Activated CD4-positive, CD25-positive, alpha-beta regulatory T cell treated with anti-CD3 and anti-CD28 coated beads, Interleukin-2, amount 50 U/mL, for 16 hours (primary cell): ENCODE results near the gene TEPSIN.
"Not testable (repeated sequence)": the region's sequence is repeated elsewhere in the genome, so short reads cannot be mapped to it uniquely, and the experiment has no call there.

Source experiments
- DNase-seq: peaks from one replicate; pipeline ENCODE4 v3.0.0-alpha.2; 2020; ENCODE audit warnings: low read depth, low spot score

TEPSIN gene

DNA sequence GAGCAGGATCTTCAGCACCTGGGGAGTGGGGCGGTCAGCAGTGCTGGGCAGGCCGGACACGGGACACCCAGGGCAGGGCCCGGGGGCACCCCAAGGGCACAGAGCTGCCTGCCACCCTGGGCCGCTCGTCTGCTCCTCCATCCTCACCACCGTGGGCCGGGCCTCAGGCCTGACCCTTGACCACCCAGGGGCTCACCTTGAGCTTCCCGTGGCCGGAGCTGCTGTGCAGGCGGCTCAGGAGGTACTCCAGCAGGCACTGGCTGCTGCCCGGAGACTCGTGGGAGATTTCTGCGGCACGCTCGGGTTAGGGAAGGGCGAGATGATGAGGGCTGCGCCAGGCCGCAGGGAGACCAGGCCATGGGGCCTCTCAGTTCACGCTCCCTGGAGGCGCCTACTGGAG lies 2.1 kb downstream of the TEPSIN start:
- no peak for DNase-seq

DNA sequence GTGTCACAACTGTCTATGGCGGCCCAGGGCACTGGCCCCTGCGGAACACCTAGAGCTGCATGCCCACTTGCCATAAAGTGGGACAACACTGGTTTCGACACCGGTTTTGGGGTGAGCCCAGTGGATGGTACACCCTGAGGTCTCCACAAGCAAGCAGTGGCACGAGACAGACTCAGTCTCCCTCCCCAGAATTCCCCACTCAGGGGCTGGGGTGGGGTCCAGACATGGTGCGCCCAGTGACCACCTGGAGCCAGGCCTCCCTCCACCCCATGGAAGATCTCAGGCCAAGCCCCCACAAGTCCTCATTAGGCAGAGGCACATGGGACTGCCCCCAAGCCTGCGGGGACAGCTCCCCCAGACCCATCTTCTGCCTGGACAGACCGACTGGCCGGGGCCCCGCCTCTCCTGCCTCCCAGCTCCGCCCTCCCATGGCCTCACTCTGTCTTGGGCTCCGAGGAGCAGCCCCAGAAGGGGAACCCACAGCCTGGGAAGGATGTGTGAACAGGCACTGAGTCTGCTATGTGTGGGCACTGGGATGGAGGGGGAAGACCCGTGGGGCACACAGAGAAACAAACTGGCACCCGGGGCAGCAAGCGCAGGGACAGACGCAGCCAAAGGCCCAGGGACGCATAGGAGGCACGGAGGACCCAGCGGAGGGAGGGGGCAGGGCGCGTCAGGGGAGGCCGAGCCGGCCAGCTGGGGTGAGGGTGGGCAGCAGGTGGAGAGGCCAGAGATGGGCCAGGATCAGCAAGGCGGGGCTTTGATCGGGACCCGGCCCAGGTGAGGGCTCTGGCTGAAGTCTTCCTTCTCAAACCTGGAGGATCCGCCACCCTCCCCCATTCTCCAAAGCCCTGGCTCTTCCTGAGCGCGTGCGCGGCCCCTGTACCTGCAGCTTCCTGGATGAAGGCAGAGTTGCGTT lies 2.8 kb downstream of the TEPSIN start:
- DNase-seq, result no peak

DNA sequence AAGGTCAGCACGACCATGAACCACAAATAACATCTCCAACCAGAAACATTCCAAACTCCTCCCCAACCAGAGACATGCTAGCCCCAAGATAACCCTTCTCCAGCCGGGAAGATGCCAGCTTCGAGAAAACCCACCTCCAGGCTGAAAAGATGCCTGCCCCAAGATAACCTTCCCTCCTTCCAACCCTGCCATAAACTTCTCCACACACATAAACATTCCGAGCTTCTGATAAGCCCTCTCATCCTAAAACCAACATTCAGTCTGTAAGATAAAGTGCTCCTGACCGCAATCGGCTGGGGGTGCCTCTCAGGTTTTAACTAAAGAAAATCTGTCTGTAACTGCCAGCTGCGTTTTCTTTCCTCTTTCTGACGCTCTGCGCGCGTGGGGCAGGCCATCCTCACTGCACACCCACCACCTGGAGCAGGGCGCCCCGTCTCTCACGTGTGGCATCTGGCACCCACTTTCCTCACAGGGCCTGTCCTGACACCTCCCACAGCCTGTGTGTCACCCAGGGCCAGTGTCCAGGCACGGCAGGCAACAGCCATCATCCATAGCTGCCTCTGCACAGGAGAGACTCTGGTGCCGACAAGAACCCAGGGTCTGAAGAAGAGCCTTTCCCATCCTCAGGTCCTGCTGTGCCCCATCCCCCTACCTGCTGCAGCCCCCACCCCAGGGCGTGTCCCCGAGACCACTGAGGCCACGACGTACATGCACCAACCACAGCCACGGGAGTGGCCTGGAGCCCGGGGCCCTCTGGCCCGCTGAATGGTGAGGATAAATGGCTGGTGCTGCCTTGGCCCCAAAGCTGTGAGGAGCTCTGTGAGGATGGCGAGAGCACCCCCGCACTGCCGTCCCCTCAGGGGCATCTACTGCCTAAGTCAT lies 3.7 kb downstream of the TEPSIN start:
- no peak for DNase-seq

DNA sequence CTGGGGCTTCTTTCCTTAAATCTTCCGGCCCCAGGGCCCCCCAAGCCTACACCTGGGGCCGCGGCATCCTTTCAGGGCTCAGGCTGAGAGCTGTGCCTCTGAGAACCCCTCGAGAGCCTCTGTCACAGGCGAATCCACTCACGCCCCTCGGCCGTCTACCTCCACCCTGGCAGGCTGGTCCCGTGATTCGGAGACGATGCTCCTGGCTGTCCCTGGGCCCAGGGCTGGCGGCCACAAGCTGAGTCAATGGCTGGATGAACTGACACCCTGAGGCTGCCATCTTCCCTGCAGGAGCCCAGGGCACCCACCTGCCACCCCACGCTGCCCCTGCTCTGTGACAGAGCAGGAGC lies 4.4 kb downstream of the TEPSIN start:
- no peak for DNase-seq

DNA sequence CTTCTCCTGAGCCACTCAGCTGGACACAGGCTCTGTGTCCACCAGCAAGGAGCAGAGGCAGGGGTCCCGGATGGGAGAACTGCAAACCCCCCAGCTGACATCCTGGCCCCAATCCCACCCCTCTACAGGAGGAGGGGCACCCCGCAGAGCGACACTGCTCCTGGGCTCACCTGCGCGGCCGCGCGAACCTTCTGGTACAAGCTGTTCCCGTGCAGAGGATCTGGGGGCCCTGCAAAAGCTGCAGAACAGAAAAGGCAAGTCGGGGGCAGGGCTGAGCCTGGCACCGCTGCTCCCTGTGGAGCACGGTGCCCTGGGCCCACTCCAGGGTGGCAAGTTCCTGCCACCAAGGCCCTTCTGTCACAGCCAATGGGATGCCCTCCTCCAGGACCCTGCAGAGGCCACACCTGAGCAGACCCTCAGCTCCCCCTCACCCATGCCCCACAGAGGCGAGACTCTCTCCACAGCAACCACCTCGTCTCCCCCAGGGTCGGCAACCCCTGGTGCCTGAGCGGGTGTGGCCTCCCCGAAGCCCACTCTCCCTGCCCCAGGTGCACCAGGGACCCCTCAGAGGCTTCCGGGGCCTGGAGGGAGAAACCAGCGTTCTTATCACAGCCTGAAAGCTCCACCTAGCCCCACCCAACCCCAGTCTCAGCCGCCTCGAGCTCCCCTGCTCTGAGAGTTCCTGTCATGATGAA lies 4.9 kb downstream of the TEPSIN start:
- DNase-seq, result no peak

DNA sequence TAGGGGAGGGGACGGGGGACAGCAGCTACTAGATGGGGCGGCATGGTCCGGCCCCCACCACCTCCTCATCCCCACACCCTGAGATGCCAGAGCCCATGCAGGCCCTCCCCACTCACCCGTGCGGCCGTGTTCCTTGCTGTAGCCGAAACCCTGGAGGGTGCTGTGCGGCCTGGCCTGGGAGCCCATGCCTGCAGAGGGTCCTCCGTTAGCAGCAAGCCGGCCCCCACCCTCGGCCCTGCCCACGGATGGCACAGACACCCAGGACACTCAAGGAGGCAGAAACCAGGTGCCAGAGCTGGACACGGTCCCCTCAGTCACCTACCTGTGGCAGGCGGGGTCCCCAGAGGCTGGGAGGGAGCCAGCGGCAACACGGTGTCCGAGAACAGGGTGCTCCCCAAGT lies 5.5 kb downstream of the TEPSIN start:
- DNase-seq, result no peak

DNA sequence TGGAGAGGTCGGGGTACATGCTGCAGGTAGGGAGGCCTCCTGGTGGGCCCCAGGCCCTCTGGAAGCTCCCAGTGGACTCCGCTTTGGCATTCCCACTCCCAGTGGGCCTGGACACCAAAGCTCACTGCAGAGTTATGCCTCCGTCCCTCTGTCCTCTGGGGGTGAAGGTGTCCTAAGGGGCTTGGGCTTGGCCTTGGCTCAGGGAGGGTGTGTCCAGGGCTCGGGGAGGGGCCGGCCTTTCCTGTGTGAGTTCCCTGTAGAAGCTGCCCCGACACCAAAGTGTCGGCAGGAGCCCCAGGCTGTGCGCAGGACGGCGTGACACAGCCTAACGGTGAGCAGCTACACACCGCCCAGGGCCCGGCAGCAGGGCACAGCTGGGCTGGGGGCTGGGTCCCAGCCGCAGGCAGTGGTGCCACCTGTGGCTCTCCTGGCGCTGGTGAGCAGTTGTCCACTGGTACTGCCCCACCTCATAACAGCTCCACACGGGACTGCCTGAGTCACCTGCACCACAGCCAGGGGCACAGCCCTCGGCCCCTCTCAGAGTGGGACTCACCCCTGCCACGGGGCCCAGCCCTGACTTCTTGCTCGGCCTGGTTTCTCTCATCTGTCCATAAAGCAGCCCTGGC lies 6.1 kb downstream of the TEPSIN start:
- no peak for DNase-seq

DNA sequence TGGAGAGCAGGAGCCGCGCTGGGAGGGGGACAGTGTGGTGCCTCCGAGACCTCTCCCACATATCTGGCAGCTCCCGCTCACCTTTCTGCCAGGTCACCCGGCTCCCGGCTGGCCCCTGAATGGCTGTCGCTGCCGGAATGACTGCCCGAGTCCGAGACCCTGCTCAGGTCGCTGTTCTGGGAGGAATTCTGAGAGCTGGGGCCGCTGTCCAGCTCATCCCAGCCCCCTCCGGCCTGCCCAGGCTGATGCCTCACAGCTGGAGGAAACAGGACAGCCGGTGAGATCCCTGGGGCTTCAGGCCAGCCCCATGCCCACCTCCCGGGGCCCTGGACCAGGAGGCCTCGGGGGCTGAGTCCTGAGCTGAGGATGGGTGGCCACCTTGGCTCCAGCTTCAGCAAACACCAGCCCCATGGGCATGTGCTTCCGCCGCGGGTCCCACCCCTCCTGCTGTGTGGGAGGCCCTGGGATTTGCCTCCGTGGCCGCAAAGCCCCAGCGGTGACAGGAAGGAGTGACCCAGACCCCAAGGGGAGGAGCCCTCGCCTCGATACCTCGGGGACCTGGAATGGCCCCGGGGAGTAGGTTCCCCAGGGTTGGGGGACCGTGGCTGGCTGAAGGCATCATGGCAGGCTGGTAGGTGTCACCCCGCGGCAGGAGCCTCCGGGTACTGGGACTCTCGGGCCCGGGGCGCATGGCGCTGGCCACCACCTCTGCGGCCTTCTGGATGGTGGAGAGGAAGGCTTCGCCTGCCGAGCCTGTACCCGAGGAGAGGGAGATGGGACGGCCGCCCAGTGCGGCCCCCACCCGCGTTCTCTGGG lies 6.9 kb downstream of the TEPSIN start:
- no peak for DNase-seq

DNA sequence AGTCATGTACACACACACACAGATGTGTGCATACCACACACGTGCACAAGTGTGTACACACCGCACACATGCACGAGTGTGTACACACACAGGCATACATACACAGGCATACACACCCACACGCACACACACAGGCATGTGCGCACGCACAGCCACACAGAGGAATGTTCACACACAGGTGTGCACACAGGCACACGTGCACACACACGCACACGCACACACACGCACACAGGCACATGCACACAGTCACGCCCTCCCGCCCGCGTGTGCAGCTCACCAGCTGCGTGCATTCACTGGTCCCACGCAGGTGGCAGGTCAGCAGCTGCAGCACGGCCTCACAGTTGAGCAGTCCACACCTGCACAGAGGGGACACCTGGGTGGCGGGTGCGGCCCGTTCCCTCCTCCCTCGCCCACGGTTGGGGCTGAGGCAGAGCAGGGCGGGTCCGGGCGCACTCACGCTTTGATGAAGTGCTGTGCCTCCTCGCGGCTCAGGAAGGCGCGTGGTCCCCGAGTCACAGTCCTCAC lies 7.7 kb downstream of the TEPSIN start:
- no peak for DNase-seq

DNA sequence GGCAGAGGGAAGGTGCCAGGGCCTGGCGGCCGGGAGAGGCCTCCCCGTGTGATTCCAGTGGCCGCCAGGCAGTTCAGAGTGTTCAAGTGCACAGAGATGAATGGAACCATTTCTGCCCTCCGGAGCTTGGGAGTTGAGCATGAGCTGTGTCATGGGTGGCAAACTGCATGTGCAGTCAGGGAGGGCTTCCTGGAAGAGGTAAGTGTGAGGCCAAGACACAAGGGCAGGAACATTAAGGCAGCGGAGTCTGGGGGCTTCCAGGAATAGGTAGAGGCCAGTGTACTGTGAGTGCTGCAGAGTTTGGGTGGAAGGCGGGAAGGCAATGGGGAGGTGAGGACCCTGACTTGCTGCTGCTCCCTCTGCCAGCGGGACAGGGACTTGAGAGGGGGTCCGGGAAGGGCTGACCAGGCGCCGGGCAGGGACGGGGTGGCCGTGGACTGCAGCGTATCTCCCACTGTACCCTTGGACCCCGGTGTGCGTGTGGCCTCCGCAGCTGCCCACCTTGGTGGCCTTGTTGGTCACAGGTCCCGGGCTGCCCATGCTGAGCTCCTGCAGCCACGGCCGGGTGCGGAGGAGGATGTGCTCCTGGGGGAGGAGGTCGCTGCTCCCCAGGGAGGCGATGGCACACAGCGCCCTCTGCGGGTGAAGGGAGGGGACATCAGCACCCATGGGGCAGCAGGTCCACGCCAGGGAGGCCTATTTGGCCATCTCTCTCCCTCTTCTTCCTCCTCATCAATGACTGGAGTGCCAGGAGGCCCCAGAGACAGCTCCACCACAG lies 8.6 kb downstream of the TEPSIN start:
- DNase-seq, result no peak

DNA sequence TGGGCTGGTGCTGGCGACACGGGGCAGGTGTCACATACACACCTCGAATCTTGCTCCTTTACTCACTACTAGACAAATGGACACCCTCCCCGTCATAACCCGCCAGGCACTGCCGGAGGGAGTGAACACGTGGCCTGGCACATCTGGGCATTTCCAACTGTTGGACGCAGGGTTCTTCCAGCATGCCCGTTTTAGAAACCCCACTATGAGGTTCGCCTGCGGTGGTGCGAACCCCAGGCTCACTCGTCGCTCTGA lies 9.3 kb downstream of the TEPSIN start:
- DNase-seq, result no peak

DNA sequence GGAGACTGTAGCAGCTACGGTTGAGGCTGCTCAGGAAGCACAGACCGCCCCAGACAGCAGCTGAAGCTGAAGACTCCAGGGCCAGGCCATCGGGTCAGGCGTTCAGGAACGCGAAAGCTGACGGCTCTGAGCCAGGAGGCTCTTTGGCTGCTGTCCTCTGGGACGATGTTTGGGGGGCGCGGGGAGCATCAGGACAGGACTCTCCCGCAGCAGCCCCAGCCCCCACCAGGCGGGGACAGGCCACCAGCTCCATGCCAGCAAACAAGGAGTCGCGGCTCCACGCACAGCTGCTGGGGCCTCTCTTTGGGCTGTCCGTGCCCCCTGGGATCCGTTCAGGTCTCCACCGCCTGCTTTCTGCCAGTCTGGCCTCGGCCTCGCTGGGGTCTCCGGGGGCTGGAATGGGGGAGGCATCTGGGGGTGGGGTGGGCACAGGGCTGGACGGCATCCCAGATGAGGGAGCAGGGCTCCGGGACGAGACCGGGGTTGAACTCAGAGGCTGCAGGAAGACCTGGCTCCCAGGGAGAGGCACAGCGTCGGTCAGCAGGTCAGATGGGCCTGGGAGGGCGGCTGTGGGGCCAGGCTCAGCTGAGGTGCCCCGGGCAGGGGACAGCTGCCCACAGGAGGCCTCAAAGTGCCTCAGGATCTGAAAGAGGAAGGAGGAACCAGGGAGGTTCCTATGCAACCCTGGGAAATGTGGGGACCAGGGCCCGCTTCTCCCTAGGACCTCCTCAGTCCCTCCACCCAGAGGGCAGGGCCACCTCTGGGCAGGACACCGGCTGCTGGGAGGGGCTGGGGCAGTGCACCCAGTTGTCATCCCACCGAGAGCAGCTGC lies 9.8 kb downstream of the TEPSIN start:
- no peak for DNase-seq

DNA sequence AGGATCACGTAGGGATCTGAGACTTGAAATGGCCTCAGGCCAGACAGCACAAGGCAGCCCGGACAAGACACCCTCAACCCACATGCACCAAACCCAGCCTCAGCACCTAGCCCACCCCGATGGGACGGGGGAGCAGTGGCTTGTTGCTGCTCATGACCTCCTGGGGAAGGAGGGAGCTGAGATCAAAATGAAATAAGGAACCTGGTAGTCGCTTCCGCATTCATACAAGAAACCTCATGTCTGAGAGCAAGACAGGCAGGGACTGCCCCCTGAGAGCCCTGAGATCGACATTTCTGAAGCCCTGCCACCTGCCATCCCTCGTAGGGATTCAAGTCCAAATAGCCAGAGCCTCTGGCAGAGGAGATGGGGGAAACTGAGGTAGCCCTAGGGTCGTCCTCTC lies 10.4 kb downstream of the TEPSIN start:
- DNase-seq, result no peak

DNA sequence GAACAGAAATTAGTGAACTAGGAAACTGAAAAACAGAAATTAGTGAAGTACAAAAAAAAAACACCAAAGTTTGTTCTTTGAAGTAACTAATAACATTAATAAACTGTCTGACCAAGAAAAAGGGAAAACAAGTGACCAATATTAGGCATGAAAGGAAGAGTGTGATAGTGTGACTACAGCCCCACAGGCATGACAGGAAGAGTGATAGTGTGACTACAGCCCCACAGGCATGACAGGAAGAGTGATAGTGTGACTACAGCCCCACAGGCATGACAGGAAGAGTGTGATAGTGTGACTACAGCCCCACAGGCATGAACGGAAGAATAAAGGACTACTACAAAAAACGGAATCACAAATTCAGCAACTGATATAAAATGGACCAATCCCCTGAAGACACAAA lies 11.2 kb downstream of the TEPSIN start:
- DNase-seq, result not testable (repeated sequence)

DNA sequence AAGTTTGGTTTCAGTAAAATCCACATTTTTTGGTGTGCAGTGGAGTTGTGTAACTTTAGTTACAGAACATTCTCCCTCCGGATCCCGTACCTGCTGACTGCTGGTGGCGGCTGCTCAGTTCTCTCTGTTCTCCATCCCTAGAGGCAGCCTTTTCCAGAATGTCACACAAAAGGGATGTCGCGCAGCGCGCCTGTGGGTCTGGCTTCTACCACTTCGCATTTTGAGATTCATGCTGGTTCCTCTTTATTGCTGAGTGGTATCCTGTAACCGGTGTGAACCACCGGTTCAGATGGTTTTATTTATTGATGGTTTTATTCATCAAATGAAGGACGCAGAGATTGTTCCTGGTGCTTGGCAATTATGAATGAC lies 15.1 kb downstream of the TEPSIN start:
- DNase-seq, result no peak

DNA sequence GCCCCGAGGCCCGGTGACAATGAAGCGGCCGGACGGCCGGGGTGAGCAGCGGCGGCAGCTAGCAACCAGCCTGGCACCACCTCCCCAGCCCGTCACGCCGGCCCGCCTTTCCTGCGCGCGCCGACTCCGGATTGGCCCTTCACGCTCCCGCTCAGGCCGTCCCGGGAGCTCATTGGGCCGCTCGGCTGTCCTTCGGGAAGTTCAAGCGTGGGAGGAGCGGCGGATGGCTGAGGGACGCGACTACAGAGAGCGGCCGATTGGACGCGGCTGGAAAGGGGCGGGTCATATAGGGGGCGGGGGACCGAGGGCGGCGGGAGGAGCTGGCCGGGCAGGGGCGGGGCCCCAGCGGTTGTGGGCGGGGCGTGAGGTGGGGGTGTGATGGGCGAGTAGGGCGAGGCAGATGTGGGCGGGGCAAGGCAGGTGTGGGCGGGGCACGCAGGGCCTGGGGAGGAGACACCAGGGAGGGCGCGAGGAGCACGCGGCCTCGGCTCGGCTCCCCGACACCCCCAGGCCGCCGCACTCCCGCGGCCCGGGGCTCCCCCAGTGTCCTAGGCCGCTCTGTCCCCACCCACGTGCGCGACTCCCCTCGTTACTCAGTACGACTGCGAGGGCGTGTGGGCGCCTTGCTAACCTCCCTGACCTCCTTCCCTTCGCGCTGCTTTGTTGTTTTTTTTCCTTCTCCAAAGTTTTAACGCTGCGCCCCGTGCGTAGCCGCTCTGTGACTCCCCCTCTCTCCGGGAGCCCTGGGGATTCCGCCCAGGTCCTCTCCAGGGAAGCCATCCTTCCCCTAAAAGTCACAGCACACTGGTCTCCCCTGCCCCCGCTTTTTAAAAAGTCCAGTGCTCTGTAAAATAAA lies 15.7 kb downstream of the TEPSIN start, which contains the start of gene CEP131:
TSS of gene CEP131 (minus strand) at position 60 of the 856 bp plus-strand sequence. CDS start 2,909 bp downstream, outside the sequence.
- DNase-seq, result peak; percentile 97

DNA sequence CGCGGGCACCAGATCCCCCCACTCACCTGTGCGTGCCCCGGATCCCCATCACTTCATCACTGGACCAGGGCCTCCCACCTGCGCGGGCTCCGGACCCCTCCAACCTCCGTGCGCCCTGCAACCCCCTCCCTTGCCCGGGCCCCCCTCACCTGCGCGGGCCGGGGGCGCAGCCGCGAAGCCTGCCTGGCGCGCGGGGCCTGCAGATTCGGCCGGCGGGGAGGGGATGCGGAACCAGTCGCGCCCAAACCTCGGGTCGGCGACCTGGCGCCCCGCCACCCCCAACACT lies 16.3 kb downstream of the TEPSIN start:
- DNase-seq, result no peak

DNA sequence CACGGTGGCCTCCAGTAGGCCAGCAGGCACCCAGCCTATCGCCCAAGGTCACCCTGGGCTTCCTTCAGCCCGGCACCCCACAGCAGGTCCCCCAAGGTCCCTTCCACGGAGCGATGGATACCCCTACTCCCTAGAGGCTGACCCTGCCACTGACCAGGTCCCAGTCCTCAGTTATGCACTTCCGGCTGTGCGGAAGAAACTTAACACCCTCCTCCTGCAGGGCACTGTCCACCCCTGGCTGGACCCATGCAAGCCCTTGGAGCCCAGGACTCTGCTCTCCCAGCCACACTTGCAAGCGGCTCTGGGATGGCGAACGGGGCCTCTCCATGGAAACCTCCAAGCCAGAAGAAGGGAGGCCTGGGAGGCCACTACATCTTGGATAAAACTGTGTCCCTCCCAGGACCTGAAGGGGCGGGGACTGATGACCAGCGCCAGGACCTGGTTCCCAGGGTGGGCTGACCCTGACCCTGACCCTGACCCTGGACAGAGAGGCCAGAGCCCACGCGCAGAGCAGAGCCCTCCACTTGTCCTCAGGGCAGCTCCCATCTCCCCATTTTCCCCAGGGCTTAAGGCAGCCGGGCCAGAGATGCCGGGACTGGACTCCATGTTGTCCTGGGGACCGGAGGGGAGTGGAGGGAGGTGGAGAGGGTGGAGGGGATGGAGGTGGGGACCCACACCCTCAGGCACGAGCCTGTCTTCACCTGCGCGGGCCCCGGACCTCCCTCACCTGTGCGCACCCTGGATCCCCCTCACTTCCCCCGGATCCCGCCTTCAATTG lies 16.8 kb downstream of the TEPSIN start:
- no peak for DNase-seq
